Measurements from ENCODE around the gene LTB4R2. TPM values are rescaled to one million over a fixed set of nuclear protein-coding genes. Genes with fewer than 3 reads are reported as not detected.

LTB4R2 gene
- total RNA-seq, 6 experiments from 2014 or later, result 1.8 to 5.8 (median 3.5) TPM

- peak; percentile 8 to 37 (median 13) for ATAC-seq
- Histone ChIP-seq H3K36me3 (peaks cover 0 to 41% (median 18%) of the 10 kb centered on the region in 4 donors), H3K4me1 (peaks cover 0 to 48% (median 13%) of the 10 kb centered on the region in 4 donors), H3K27me3 (no peaks in the 10 kb centered on the region), H3K4me3 (peak overlapping the region; percentile 46 to 98 (median 80)), H3K9me3 (no peaks in the 10 kb centered on the region), H3K27ac (peak overlapping the region; percentile 79 to 93 (median 81))
- no peak for TF ChIP-seq CTCF (IDR thresholded peaks at IDR 0.05)
- TF ChIP-seq POLR2A (IDR thresholded peaks at IDR 0.05), result no peak
- DNase-seq, result no peak
- 15% methylated on average over 7 of the region's 7 CpGs for WGBS (ENCODE audit: insufficient coverage, low coverage, low lambda C conversion rate, missing lambda C conversion rate)
- intact Hi-C loops (cut with DNase I), result loop anchor here (5.0 to 10.0 kb wide), 2 partner anchors 54 to 57 kb away; partner anchors contain the start of gene TINF2 (in 2 of the 2)
Measured at GRCh38 chr14:24298892-24299254, 11.1 kb upstream of the LTB4R2 start.

- H3K36me3 ChIP-seq, result peaks cover 4 to 45% (median 19%) of the 10 kb centered on the region in 4 donors
- peak within 1 kb of the TSS; percentile 79 to 93 (median 81) for H3K27ac ChIP-seq
- under 1% methylated on average over 14 of the region's 75 CpGs for WGBS (ENCODE audit: insufficient coverage, low coverage, low lambda C conversion rate, missing lambda C conversion rate)
- TF ChIP-seq CTCF (IDR thresholded peaks at IDR 0.05) (no peak), POLR2A (IDR thresholded peaks at IDR 0.05) (peak; percentile 91)
- H3K4me1 ChIP-seq, result peaks cover 0 to 54% (median 16%) of the 10 kb centered on the region in 4 donors
- no peaks in the 10 kb centered on the region for H3K27me3 ChIP-seq
- intact Hi-C loops (cut with DNase I), result loop anchor here (5.0 to 10.0 kb wide), 2 partner anchors 55 to 57 kb away; partner anchors contain the start of gene TINF2 (in 2 of the 2)
- no peaks in the 10 kb centered on the region for H3K9me3 ChIP-seq
- peak; percentile 94 to 97 (median 96) for DNase-seq
- peak within 1 kb of the TSS; percentile 46 to 98 (median 80) for H3K4me3 ChIP-seq
- peak; percentile 88 to 91 (median 88) for ATAC-seq
Measured at GRCh38 chr14:24299255-24300191, 10.4 kb upstream of the LTB4R2 start, which contains the start of the genes DHRS1 and NOP9. Gene DHRS1, minus strand, starts transcription at chr14:24299780. Its CDS starts 674 bp downstream, at chr14:24299106. Gene NOP9, plus strand, starts transcription at chr14:24299850. Its CDS starts 105 bp downstream, at chr14:24299955.

- WGBS (ENCODE audit: insufficient coverage, low coverage, low lambda C conversion rate, missing lambda C conversion rate), result 17% methylated on average over 16 of the region's 16 CpGs
- Histone ChIP-seq H3K9me3 (no peaks in the 10 kb centered on the region), H3K27me3 (no peaks in the 10 kb centered on the region), H3K36me3 (peaks cover 4 to 45% (median 21%) of the 10 kb centered on the region in 4 donors), H3K4me3 (peak overlapping the region; percentile 46 to 98 (median 80)), H3K27ac (peak overlapping the region; percentile 79 to 93 (median 81)), H3K4me1 (peaks cover 0 to 64% (median 16%) of the 10 kb centered on the region in 4 donors)
- TF ChIP-seq POLR2A (IDR thresholded peaks at IDR 0.05), result no peak
- no peak for TF ChIP-seq CTCF (IDR thresholded peaks at IDR 0.05)
- DNase-seq (no peak), ATAC-seq (no peak)
- intact Hi-C loops (cut with DNase I), result no loop called here
Measured at GRCh38 chr14:24300326-24300980, 9.5 kb upstream of the LTB4R2 start.

- intact Hi-C loops (cut with DNase I), result no loop called here
- ATAC-seq, result no peak
- no peak for TF ChIP-seq CTCF (IDR thresholded peaks at IDR 0.05)
- no peak for TF ChIP-seq POLR2A (IDR thresholded peaks at IDR 0.05)
- Histone ChIP-seq H3K27ac (peak overlapping the region in 2 of 3 donors; percentile 65 to 77), H3K9me3 (no peaks in the 10 kb centered on the region), H3K36me3 (peaks cover 4 to 50% (median 19%) of the 10 kb centered on the region in 4 donors), H3K4me3 (peak overlapping the region in 1 of 3 donors; percentile 2), H3K4me1 (peaks cover 0 to 66% (median 20%) of the 10 kb centered on the region in 4 donors), H3K27me3 (no peaks in the 10 kb centered on the region)
- 85% methylated on average over 6 of the region's 11 CpGs for WGBS (ENCODE audit: insufficient coverage, low coverage, low lambda C conversion rate, missing lambda C conversion rate)
- DNase-seq, result no peak
Measured at GRCh38 chr14:24304019-24304387, 5.9 kb upstream of the LTB4R2 start.

All from right lobe of liver (tissue), 6 donors.